ENCODE data around the gene CEBPB.

The CEBPB gene

GRCh38 chr20:50191065-50191543, 474 bp downstream of the CEBPB start:
- no peak for TF ChIP-seq CTCF (IDR thresholded peaks at IDR 0.05; ENCODE audit: low read depth, low read length)
- DNase-seq = peak; percentile 63
- H3K9me3 ChIP-seq = no peaks in the 10 kb centered on the region
- peak overlapping the region; percentile 80 for H3K4me3 ChIP-seq (ENCODE audit: low read depth, low read length)
- H3K27me3 ChIP-seq = no peaks in the 10 kb centered on the region
- H3K4me1 ChIP-seq = peaks cover 5% of the 10 kb centered on the region; the same call in 1 of the 2 replicates
- peaks cover 10% of the 10 kb centered on the region for H3K36me3 ChIP-seq

DNA sequence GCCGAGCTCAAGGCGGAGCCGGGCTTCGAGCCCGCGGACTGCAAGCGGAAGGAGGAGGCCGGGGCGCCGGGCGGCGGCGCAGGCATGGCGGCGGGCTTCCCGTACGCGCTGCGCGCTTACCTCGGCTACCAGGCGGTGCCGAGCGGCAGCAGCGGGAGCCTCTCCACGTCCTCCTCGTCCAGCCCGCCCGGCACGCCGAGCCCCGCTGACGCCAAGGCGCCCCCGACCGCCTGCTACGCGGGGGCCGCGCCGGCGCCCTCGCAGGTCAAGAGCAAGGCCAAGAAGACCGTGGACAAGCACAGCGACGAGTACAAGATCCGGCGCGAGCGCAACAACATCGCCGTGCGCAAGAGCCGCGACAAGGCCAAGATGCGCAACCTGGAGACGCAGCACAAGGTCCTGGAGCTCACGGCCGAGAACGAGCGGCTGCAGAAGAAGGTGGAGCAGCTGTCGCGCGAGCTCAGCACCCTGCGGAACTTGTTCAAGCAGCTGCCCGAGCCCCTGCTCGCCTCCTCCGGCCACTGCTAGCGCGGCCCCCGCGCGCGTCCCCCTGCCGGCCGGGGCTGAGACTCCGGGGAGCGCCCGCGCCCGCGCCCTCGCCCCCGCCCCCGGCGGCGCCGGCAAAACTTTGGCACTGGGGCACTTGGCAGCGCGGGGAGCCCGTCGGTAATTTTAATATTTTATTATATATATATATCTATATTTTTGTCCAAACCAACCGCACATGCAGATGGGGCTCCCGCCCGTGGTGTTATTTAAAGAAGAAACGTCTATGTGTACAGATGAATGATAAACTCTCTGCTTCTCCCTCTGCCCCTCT, 1.1 kb downstream of the CEBPB start:
- peak; percentile 77 for DNase-seq
- Histone ChIP-seq H3K36me3 (peaks cover 10% of the 10 kb centered on the region), H3K4me3 (ENCODE audit: low read depth, low read length) (peak overlapping the region; percentile 80), H3K9me3 (no peaks in the 10 kb centered on the region), H3K27me3 (no peaks in the 10 kb centered on the region), H3K4me1 (peaks cover 5% of the 10 kb centered on the region; the same call in 1 of the 2 replicates)
- peak; percentile 30 for TF ChIP-seq CTCF (IDR thresholded peaks at IDR 0.05; ENCODE audit: low read depth, low read length)

GRCh38 chr20:50192364-50193198, 2.0 kb downstream of the CEBPB start:
- peak; percentile 90 for DNase-seq
- peaks cover 10% of the 10 kb centered on the region for H3K36me3 ChIP-seq
- H3K27me3 ChIP-seq = no peaks in the 10 kb centered on the region
- no peak for TF ChIP-seq CTCF (IDR thresholded peaks at IDR 0.05; ENCODE audit: low read depth, low read length)
- peak overlapping the region; percentile 80 for H3K4me3 ChIP-seq (ENCODE audit: low read depth, low read length)
- H3K4me1 ChIP-seq = peaks cover 5% of the 10 kb centered on the region; the same call in 1 of the 2 replicates
- no peaks in the 10 kb centered on the region for H3K9me3 ChIP-seq

GRCh38 chr20:50193199-50193835, 2.7 kb downstream of the CEBPB start:
- Histone ChIP-seq H3K4me3 (ENCODE audit: low read depth, low read length) (peak overlapping the region; percentile 80), H3K27me3 (no peaks in the 10 kb centered on the region), H3K4me1 (peaks cover 5% of the 10 kb centered on the region; the same call in 1 of the 2 replicates), H3K9me3 (no peaks in the 10 kb centered on the region), H3K36me3 (peaks cover 10% of the 10 kb centered on the region)
- DNase-seq = no peak
- TF ChIP-seq CTCF (IDR thresholded peaks at IDR 0.05; ENCODE audit: low read depth, low read length) = no peak

GRCh38 chr20:50193836-50194421, 3.3 kb downstream of the CEBPB start:
- Histone ChIP-seq H3K9me3 (no peaks in the 10 kb centered on the region), H3K4me1 (peaks cover 5% of the 10 kb centered on the region; the same call in 1 of the 2 replicates), H3K4me3 (ENCODE audit: low read depth, low read length) (peak overlapping the region; percentile 80), H3K27me3 (no peaks in the 10 kb centered on the region), H3K36me3 (peaks cover 10% of the 10 kb centered on the region)
- no peak for DNase-seq
- TF ChIP-seq CTCF (IDR thresholded peaks at IDR 0.05; ENCODE audit: low read depth, low read length) = no peak

Measured in BE2C (cell line).